ENCODE results near the gene SPIB. TPM values are rescaled to one million over a fixed set of nuclear protein-coding genes. Genes with fewer than 3 reads are reported as not detected.

The SPIB gene
- total RNA-seq, 2 donors from 2014 or later: not detected

GRCh38 chr19:50461066-50461875, 42.5 kb downstream of the SPIB start:
- no peaks in the 10 kb centered on the region for H3K9me3 ChIP-seq
- DNase-seq (ENCODE audit: low spot score): no peak
- no peak overlapping the region for H3K4me3 ChIP-seq
- H3K27ac ChIP-seq: no peak overlapping the region
- H3K36me3 ChIP-seq: no peaks in the 10 kb centered on the region
- peak; percentile 72 to 83 for TF ChIP-seq CTCF (IDR thresholded peaks at IDR 0.05)
- peaks cover 0 to 3% of the 10 kb centered on the region in 2 donors for H3K27me3 ChIP-seq
- H3K4me1 ChIP-seq: no peaks in the 10 kb centered on the region

DNA sequence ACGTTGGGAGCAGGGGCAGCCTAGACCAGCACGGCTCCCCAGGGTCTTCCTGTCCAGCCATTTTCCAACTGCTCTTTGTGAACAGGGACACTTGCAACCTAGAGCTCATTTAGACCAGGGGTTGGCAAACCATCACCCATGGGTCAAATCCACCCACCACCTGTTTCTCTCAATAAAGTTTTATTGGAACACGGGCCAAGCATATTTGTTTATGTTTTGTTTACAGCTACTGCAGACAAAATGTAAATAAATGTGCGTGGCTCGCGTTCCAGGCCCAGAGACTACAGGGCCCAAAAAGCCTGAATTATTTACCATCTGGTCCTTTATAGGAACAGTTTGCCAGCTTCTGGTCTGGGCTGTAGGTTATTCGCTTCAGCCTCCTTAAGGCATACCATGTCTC, 44.2 kb downstream of the SPIB start:
- H3K4me3 ChIP-seq: no peak overlapping the region
- H3K27me3 ChIP-seq: peaks cover 0 to 3% of the 10 kb centered on the region in 2 donors
- DNase-seq (ENCODE audit: low spot score): no peak
- no peak overlapping the region for H3K27ac ChIP-seq
- H3K9me3 ChIP-seq: no peaks in the 10 kb centered on the region
- H3K36me3 ChIP-seq: no peaks in the 10 kb centered on the region
- H3K4me1 ChIP-seq: no peaks in the 10 kb centered on the region
- TF ChIP-seq CTCF (IDR thresholded peaks at IDR 0.05): no peak

DNA sequence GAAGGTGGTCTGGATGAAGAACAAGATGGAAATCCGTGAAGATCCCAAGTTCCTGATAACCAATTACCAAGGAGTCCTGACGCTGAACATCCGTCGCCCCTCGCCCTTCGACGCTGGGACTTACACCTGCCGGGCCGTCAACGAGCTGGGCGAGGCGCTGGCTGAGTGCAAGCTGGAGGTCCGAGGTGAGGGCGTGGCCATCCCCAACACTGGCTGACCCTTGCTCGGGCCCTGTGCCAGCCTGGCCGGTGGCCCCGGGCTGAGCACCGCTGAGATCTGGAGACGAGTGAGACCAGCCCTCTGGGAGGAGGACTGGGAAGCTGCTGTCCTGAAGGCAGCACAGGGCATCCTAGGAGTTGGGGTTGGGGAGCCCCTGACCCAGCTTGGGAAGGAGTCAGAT, 45.6 kb downstream of the SPIB start:
- H3K4me1 ChIP-seq: no peaks in the 10 kb centered on the region
- no peaks in the 10 kb centered on the region for H3K27me3 ChIP-seq
- no peak for DNase-seq (ENCODE audit: low spot score)
- H3K27ac ChIP-seq: no peak overlapping the region
- TF ChIP-seq CTCF (IDR thresholded peaks at IDR 0.05): no peak
- H3K4me3 ChIP-seq: no peak overlapping the region
- no peaks in the 10 kb centered on the region for H3K9me3 ChIP-seq
- H3K36me3 ChIP-seq: no peaks in the 10 kb centered on the region

GRCh38 chr19:50465000-50465399, 46.3 kb downstream of the SPIB start:
- H3K36me3 ChIP-seq: no peaks in the 10 kb centered on the region
- no peaks in the 10 kb centered on the region for H3K4me1 ChIP-seq
- H3K27ac ChIP-seq: no peak overlapping the region
- no peak overlapping the region for H3K4me3 ChIP-seq
- no peak for DNase-seq (ENCODE audit: low spot score)
- no peak for TF ChIP-seq CTCF (IDR thresholded peaks at IDR 0.05)
- H3K27me3 ChIP-seq: no peaks in the 10 kb centered on the region
- no peaks in the 10 kb centered on the region for H3K9me3 ChIP-seq

DNA sequence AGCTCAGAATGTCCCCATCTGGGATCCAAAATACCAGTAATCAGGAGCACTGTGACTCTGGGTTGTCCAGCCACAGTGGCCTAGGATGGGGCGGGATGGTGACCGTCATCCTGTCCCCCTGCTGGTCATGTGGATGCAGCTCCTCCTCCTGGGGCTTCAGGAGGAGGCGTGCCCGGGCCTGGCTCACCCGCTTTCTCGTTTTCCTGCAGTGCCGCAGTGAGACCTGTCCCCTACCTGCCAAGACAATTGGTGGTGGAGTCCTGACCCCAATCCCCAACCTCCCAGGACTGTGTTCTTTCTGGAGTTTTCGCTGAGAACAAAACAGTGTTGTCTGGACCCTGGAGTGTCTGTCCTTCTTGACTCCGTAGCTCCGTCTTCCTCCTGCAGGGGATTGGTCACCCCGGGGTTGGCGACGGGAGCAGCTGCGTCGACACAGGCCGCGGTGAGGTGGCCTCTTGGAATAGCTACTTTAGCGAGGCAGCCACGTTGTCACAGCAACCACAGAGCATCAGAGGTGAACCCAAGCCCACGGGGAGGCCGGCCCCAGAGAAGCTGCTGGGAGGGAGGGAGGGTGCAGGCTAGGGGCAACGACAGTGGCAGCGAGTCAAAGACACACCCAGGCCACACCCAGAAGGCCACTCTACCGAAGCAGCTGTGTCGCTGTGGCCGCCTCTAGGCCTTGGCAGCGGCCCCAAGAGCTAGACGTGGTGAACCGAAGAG, 47.4 kb downstream of the SPIB start:
- no peaks in the 10 kb centered on the region for H3K4me1 ChIP-seq
- no peak overlapping the region for H3K27ac ChIP-seq
- no peaks in the 10 kb centered on the region for H3K27me3 ChIP-seq
- no peak overlapping the region for H3K4me3 ChIP-seq
- no peak for DNase-seq (ENCODE audit: low spot score)
- peak in 1 of 2 donors; percentile 26 for TF ChIP-seq CTCF (IDR thresholded peaks at IDR 0.05)
- no peaks in the 10 kb centered on the region for H3K36me3 ChIP-seq
- no peaks in the 10 kb centered on the region for H3K9me3 ChIP-seq
